CD14-positive monocyte (primary cell): ENCODE results near the gene PTPRE. TPM values are rescaled to one million over a fixed set of nuclear protein-coding genes. Genes with fewer than 3 reads are reported as not detected.

Source experiments
- DNase-seq, 3 donors: peaks; one replicate each; pipeline ENCODE4 v3.0.0-alpha.2; 2011 to 2022
- H2AFZ ChIP-seq: 2 replicates; pipeline ENCODE4 v1.6.0; 2012; ENCODE audit warnings: mild to moderate bottlenecking, low read depth, low read length, inconsistent platforms; ENCODE audit not compliant: insufficient read depth, poor library complexity, severe bottlenecking
- H3K27ac ChIP-seq, 2 donors: 1 replicate in 1 of 2; 2 replicates in 1 of 2; pipeline ENCODE4 v1.5.1; 2012 to 2013; ENCODE audit warnings: low read length in 2 of 2, control low read depth in 1 of 2, inconsistent platforms in 1 of 2, low read depth in 1 of 2, mild to moderate bottlenecking in 1 of 2
- H3K27me3 ChIP-seq, 2 donors: one replicate each; pipeline versions ENCODE4 v1.6.0 to v1.6.1; 2011 to 2013; ENCODE audit warnings: low read length in 2 of 2; ENCODE audit not compliant: control insufficient read depth in 2 of 2, insufficient read depth in 2 of 2
- H3K36me3 ChIP-seq, 2 donors: replicated peaks in 1 of 2; 1 replicate in 1 of 2; 2 replicates in 1 of 2; pipeline versions ENCODE4 v1.5.1 to v1.6.1; 2012 to 2013; ENCODE audit warnings: low read length in 2 of 2, control low read depth in 1 of 2, inconsistent platforms in 1 of 2, mild to moderate bottlenecking in 1 of 2; ENCODE audit not compliant: insufficient read depth in 2 of 2, control insufficient read depth in 1 of 2
- H3K4me1 ChIP-seq, 2 donors: 1 replicate in 1 of 2; 2 replicates in 1 of 2; pipeline versions ENCODE4 v1.5.1 to v1.6.1; 2012 to 2013; ENCODE audit warnings: low read length in 2 of 2, control low read depth in 1 of 2, inconsistent platforms in 1 of 2, mild to moderate bottlenecking in 1 of 2, moderate library complexity in 1 of 2; ENCODE audit not compliant: insufficient read depth in 2 of 2, control insufficient read depth in 1 of 2
- H3K4me2 ChIP-seq: replicated peaks from 2 replicates; pipeline ENCODE3; 2012; ENCODE audit warnings: low read length, moderate library complexity, mild to moderate bottlenecking; ENCODE audit not compliant: poor library complexity, severe bottlenecking; ENCODE audit errors: extremely low read depth
- H3K4me3 ChIP-seq, 3 experiments: fragments of 200-600 bp in 1 of 3; sonication (generic) in 1 of 3; replicated peaks in 1 of 3; 1 replicate in 2 of 3; 2 replicates in 1 of 3; pipeline ENCODE4 v1.5.1; 2011 to 2013; ENCODE audit warnings: low read length in 3 of 3, mild to moderate bottlenecking in 3 of 3, control low read depth in 2 of 3, low read depth in 2 of 3, inconsistent platforms in 1 of 3, moderate library complexity in 1 of 3
- H3K79me2 ChIP-seq: 2 replicates; pipeline ENCODE4 v1.6.0; 2012; ENCODE audit warnings: mild to moderate bottlenecking, control low read depth, inconsistent platforms, low read length, moderate library complexity; ENCODE audit not compliant: insufficient read depth
- H3K9ac ChIP-seq: 2 replicates; pipeline ENCODE4 v1.6.0; 2017; ENCODE audit warnings: low read length, mild to moderate bottlenecking; ENCODE audit not compliant: insufficient read depth, poor library complexity, severe bottlenecking
- H3K9me3 ChIP-seq, 2 donors: replicated peaks in 1 of 2; 1 replicate in 1 of 2; 2 replicates in 1 of 2; pipeline versions ENCODE4 v1.5.1 to v1.6.1; 2012 to 2013; ENCODE audit warnings: low read length in 2 of 2, control low read depth in 1 of 2; ENCODE audit not compliant: control insufficient read depth in 1 of 2, insufficient read depth in 1 of 2
- H4K20me1 ChIP-seq: 2 replicates; pipeline ENCODE4 v1.6.0; 2012; ENCODE audit warnings: mild to moderate bottlenecking, low read length, control low read depth, moderate library complexity; ENCODE audit not compliant: insufficient read depth
- H3K27ac Mint-ChIP-seq, 7 donors: one replicate each; pipeline ENCODE4 v1.8.0; 2020; ENCODE audit warnings: mild to moderate bottlenecking in 7 of 7, mixed read lengths in 7 of 7, moderate library complexity in 6 of 7, inconsistent platforms in 2 of 7
- H3K27me3 Mint-ChIP-seq, 3 donors: one replicate each; pipeline ENCODE4 v1.8.0; 2021 to 2022; ENCODE audit warnings: low read depth in 3 of 3, mild to moderate bottlenecking in 3 of 3, mixed read lengths in 3 of 3, moderate library complexity in 3 of 3, inconsistent platforms in 1 of 3
- H3K36me3 Mint-ChIP-seq, 2 donors: one replicate each; pipeline ENCODE4 v1.8.0; 2020; ENCODE audit warnings: mixed read lengths in 2 of 2, inconsistent platforms in 1 of 2, mild to moderate bottlenecking in 1 of 2
- H3K4me1 Mint-ChIP-seq: one replicate; pipeline ENCODE4 v1.8.0; 2020; ENCODE audit warnings: mild to moderate bottlenecking, mixed read lengths
- H3K4me3 Mint-ChIP-seq, 2 donors: one replicate each; pipeline ENCODE4 v1.8.0; 2020; ENCODE audit warnings: mild to moderate bottlenecking in 2 of 2, mixed read lengths in 2 of 2, moderate library complexity in 1 of 2
- H3K9me3 Mint-ChIP-seq, 7 donors: one replicate each; pipeline ENCODE4 v1.8.0; 2020 to 2022; ENCODE audit warnings: mixed read lengths in 7 of 7, mild to moderate bottlenecking in 6 of 7, moderate library complexity in 6 of 7, inconsistent platforms in 2 of 7
- WGBS: methylation state at CpG from one replicate; pipeline ENCODE4 v1.1.5; 2013; ENCODE audit warnings: missing lambda C conversion rate; ENCODE audit not compliant: insufficient coverage; 5-methylcytosine and 5-hydroxymethylcytosine counted together
- intact Hi-C, 2 donors: fragments of 100-400 bp; cut with micrococcal nuclease; formaldehyde crosslinking; loops; one replicate each; pipeline versions ENCODE4 v1.15.0 to v1.15.1; 2023
- polyA plus RNA-seq, 3 donors: library from polyadenylated mRNA; depleted of rRNA in 1 of 3; unstranded in 2 of 3; stranded (reverse) in 1 of 3; fragments of 300-500 nt in 2 of 3; fragments of >200 nt in 1 of 3; fragmentation: Illumina TruSeq in 2 of 3; gene quantifications; 1 replicate in 2 of 3; 2 replicates in 1 of 3; pipeline ENCODE4 v1.2.3, GENCODE V29; 2012 to 2021
- TF ChIP-seq, protein P1 (sequence below): fragments of 200-600 bp; IDR thresholded peaks from one replicate; pipeline ENCODE4 v1.8.0; 2022; ENCODE audit warnings: antibody characterized with exemption, mild to moderate bottlenecking

Gene PTPRE
- polyA plus RNA-seq, 3 donors = 95.2 to 271 (median 125) TPM

DNA sequence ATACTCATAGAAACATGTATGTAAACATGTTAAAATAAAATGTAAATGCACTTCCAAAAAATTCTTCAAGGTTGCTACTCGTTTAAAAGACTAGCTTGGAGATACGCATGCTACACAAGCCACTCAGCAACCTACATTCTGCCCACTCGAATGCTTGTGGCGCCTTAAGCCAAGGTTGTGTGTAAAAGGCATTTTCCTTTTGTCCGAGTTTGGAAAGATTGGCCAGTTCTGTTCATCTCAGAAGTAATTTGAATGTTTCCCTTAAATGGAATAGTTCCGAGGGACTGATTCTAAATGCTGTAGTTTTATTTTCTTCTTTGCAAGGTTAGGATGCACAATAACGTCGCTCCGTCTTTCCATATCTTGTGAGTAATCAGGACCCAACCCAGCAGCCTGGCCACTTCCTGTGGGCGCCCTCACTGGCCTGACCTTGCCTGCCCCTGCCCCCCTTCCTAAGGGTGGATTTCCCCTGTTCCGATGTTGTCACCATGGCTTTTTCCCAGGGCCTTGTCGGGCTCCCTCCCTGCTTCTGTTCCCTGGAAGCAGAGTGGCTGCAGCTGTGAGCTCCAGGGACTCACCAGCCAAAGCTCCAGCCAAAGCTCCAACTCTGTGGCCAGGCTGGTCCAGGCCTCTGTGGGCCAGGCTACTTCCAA is 70.6 kb downstream of the PTPRE start:
- Mint-ChIP-seq H3K4me1 (peaks cover 71% of the 10 kb centered on the region), H3K36me3 (peaks cover 8 to 9% of the 10 kb centered on the region in 2 donors), H3K27ac (peak overlapping the region; percentile 76 to 95 (median 85)), H3K4me3 (peak overlapping the region; percentile 48 to 79), H3K9me3 (peaks cover 0 to 6% (median 2%) of the 10 kb centered on the region in 7 donors), H3K27me3 (peaks cover 0 to 1% (median 0%) of the 10 kb centered on the region in 3 donors)
- peak overlapping the region in 1 of 3 experiments; percentile 50 for H3K4me3 ChIP-seq
- H3K4me1 ChIP-seq = peaks cover 66 to 72% of the 10 kb centered on the region in 2 donors
- H3K9ac ChIP-seq = no peak overlapping the region
- peaks cover 48% of the 10 kb centered on the region for H3K79me2 ChIP-seq
- no peaks in the 10 kb centered on the region for H3K9me3 ChIP-seq
- H3K36me3 ChIP-seq = no peaks in the 10 kb centered on the region
- H3K4me2 ChIP-seq = peak overlapping the region; percentile 70
- intact Hi-C loops = loop anchor here in 1 of 2 donors (1.0 to 5.0 kb wide), 2 partner anchors 13 to 85 kb away; no protein-coding TSS in a partner anchor
- peaks cover 31% of the 10 kb centered on the region for H4K20me1 ChIP-seq
- H3K27ac ChIP-seq = peak overlapping the region; percentile 7 to 72
- 4% methylated on average over 8 of the region's 12 CpGs for WGBS
- no peaks in the 10 kb centered on the region for H3K27me3 ChIP-seq
- TF ChIP-seq, protein P1, sequence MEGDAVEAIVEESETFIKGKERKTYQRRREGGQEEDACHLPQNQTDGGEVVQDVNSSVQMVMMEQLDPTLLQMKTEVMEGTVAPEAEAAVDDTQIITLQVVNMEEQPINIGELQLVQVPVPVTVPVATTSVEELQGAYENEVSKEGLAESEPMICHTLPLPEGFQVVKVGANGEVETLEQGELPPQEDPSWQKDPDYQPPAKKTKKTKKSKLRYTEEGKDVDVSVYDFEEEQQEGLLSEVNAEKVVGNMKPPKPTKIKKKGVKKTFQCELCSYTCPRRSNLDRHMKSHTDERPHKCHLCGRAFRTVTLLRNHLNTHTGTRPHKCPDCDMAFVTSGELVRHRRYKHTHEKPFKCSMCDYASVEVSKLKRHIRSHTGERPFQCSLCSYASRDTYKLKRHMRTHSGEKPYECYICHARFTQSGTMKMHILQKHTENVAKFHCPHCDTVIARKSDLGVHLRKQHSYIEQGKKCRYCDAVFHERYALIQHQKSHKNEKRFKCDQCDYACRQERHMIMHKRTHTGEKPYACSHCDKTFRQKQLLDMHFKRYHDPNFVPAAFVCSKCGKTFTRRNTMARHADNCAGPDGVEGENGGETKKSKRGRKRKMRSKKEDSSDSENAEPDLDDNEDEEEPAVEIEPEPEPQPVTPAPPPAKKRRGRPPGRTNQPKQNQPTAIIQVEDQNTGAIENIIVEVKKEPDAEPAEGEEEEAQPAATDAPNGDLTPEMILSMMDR = no peak
- peak; percentile 79 to 93 (median 79) for DNase-seq
- no peak overlapping the region for H2AFZ ChIP-seq

DNA sequence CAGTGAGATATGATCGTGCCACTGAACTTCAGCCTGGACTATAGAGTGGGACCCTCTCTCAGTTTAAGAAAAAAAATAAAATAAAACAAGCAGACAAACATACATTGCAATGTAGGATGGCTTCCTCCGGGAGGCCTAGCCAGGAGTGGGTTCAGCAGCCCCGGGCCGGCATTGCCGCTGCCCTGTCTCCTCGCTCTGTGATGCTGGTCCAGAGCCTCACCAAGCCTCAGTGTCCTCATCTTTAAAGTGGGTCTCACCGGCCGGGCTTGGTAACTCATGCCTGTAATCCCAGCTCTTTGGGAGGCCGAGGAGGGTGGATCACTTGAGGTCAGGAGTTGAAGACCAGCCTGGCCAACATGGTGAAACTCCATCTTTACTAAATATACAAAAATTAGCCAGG is 71.6 kb downstream of the PTPRE start:
- Histone ChIP-seq H3K27ac (peak overlapping the region; percentile 51 to 72), H3K79me2 (peaks cover 48% of the 10 kb centered on the region), H3K4me3 (peak overlapping the region in 1 of 3 experiments; percentile 50), H3K9ac (no peak overlapping the region), H3K36me3 (no peaks in the 10 kb centered on the region), H3K9me3 (no peaks in the 10 kb centered on the region), H3K4me1 (peaks cover 61 to 65% of the 10 kb centered on the region in 2 donors), H3K4me2 (peak overlapping the region; percentile 70), H4K20me1 (peaks cover 28% of the 10 kb centered on the region), H2AFZ (no peak overlapping the region), H3K27me3 (no peaks in the 10 kb centered on the region)
- peaks cover 0 to 1% (median 0%) of the 10 kb centered on the region in 3 donors for H3K27me3 Mint-ChIP-seq
- H3K4me1 Mint-ChIP-seq = peaks cover 66% of the 10 kb centered on the region
- TF ChIP-seq, protein P1 = no peak
- H3K36me3 Mint-ChIP-seq = peaks cover 6% of the 10 kb centered on the region in 2 donors
- peaks cover 0 to 6% (median 2%) of the 10 kb centered on the region in 7 donors for H3K9me3 Mint-ChIP-seq
- no peak for DNase-seq
- 96% methylated on average over 4 of the region's 9 CpGs for WGBS
- peak overlapping the region; percentile 76 to 95 (median 88) for H3K27ac Mint-ChIP-seq
- intact Hi-C loops = loop anchor here in 1 of 2 donors (5.0 kb wide), 1 partner anchor 84 kb away; no protein-coding TSS in a partner anchor
- H3K4me3 Mint-ChIP-seq = no peak overlapping the region
